OCI-LY7 (cell line): Measurements from ENCODE around the gene ADCY7. TPM values are rescaled to one million over a fixed set of nuclear protein-coding genes. Genes with fewer than 3 reads are reported as not detected.

Experiments
- BruUV-seq: library from RNA; stranded (reverse); fragments of 400-500 nt; replicated peaks from 2 replicates; lab custom pipeline; 2021; lab: Mats Ljungman, UMichigan
- CTCF ChIA-PET: fragments of 300-600 bp; sonication (Branson Sonifier 250); formaldehyde crosslinking; loops from one replicate; lab custom pipeline; 2022; ENCODE audit warnings: antibody characterized with exemption; ENCODE audit not compliant: unreplicated experiment; lab: Charles Lee
- POLR2A ChIA-PET: fragments of 300-600 bp; sonication (Branson Sonifier 250); formaldehyde crosslinking; loops from one replicate; lab custom pipeline; 2022; ENCODE audit warnings: antibody characterized with exemption; lab: Charles Lee
- DNase-seq: peaks from one replicate; pipeline ENCODE4 v3.0.0-alpha.2; 2015; ENCODE audit warnings: low spot score
- H2AFZ ChIP-seq: fragments of 200-600 bp; sonication (generic), shearing (Covaris generic); 2 replicates; pipeline ENCODE4 v1.6.1; 2014; ENCODE audit warnings: mild to moderate bottlenecking, antibody characterized with exemption, low read length, moderate library complexity
- H3K27ac ChIP-seq: fragments of 200-600 bp; sonication (generic); 2 replicates; pipeline ENCODE4 v1.5.1; 2014; ENCODE audit warnings: mixed run types, low read depth, mild to moderate bottlenecking, moderate library complexity, low read length, inconsistent platforms; ENCODE audit not compliant: poor library complexity, severe bottlenecking
- H3K36me3 ChIP-seq: fragments of 200-600 bp; sonication (generic); 2 replicates; pipeline ENCODE4 v1.6.1; 2014; ENCODE audit warnings: mild to moderate bottlenecking, antibody characterized with exemption, low read length, moderate library complexity, mixed read lengths; ENCODE audit not compliant: insufficient read depth
- H3K4me1 ChIP-seq: fragments of 200-600 bp; sonication (generic); 2 replicates; pipeline ENCODE4 v1.5.1; 2014; ENCODE audit warnings: mild to moderate bottlenecking, low read length; ENCODE audit not compliant: insufficient read depth, poor library complexity, severe bottlenecking
- H3K4me2 ChIP-seq: fragments of 200-600 bp; sonication (generic); 2 replicates; pipeline ENCODE4 v1.6.1; 2014; ENCODE audit warnings: mild to moderate bottlenecking, low read length
- H3K4me3 ChIP-seq: fragments of 200-600 bp; sonication (generic); 2 replicates; pipeline ENCODE4 v1.5.1; 2014; ENCODE audit warnings: mild to moderate bottlenecking, low read depth, low read length; ENCODE audit not compliant: poor library complexity, severe bottlenecking
- H3K79me2 ChIP-seq: fragments of 200-600 bp; sonication (generic); 2 replicates; pipeline ENCODE4 v1.6.1; 2016; ENCODE audit warnings: low read depth, mild to moderate bottlenecking, low read length, moderate library complexity, mixed read lengths; ENCODE audit not compliant: insufficient read depth
- H3K9me2 ChIP-seq: fragments of 200-600 bp; sonication (generic); 2 replicates; pipeline ENCODE4 v1.6.1; 2016; ENCODE audit warnings: mild to moderate bottlenecking, low read length, mixed read lengths; ENCODE audit not compliant: insufficient read depth
- H3K9me3 ChIP-seq: fragments of 200-600 bp; sonication (generic); 2 replicates; pipeline ENCODE4 v1.6.1; 2014; ENCODE audit warnings: mild to moderate bottlenecking, mixed run types, low read length, mixed read lengths
- H4K20me1 ChIP-seq: fragments of 200-600 bp; sonication (generic); 2 replicates; pipeline ENCODE4 v1.6.1; 2014; ENCODE audit warnings: mild to moderate bottlenecking, antibody characterized with exemption, low read length, moderate library complexity, mixed read lengths; ENCODE audit not compliant: insufficient read depth
- CTCF ChIP-seq: fragments of 200-600 bp; sonication (generic); conservative IDR thresholded peaks from 2 replicates; pipeline ENCODE4 v1.5.1; 2014; ENCODE audit warnings: mild to moderate bottlenecking, antibody characterized with exemption, low read length, moderate library complexity, mixed read lengths
- EZH2phosphoT487 ChIP-seq: fragments of 200-600 bp; sonication (generic); IDR thresholded peaks from 2 replicates; pipeline ENCODE4 v1.6.1; 2018; ENCODE audit warnings: low read depth, borderline replicate concordance, mild to moderate bottlenecking, mixed run types, antibody characterized with exemption, low read length, moderate library complexity, mixed read lengths
- intact Hi-C: fragments of 100-400 bp; cut with micrococcal nuclease; formaldehyde crosslinking; loops from one replicate; pipeline ENCODE4 v1.10.0; 2022; ENCODE audit not compliant: unreplicated experiment
- total RNA-seq, 2 experiments: library from RNA; depleted of rRNA in 1 of 2; stranded (reverse); fragments of >200 nt in 1 of 2; shearing (Covaris generic) in 1 of 2; gene quantifications; 2 replicates each; pipeline ENCODE4 v1.2.3, GENCODE V29; 2014 to 2022

ADCY7 gene
- total RNA-seq, 2 experiments from 2014 or later = 49.9 to 77.7 TPM

DNA sequence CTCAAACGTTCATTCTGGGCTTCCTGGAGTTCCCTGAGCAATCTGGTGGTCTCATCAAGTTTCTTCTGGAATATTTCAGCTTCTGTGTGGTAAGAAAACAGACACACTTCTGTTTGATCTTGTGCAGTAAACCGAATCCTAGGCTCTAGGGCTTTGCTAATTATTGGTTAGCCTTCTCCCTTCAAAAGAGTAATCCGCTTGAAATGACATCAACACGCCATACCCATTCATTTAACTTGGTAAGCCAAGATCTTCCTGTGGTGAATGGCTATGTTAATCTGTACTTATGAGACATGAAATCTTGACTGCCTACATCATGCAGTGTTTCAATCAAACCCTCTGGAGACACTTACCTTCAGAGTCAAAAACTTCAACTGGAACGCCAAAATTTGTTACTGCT, 54.0 kb downstream of the ADCY7 start:
- ChIA-PET POLR2A (no interaction called here), CTCF (no interaction called here)

GRCh38 chr16:50322333-50322732, 56.0 kb downstream of the ADCY7 start:
- no peak overlapping the region for H3K4me3 ChIP-seq
- POLR2A ChIA-PET = interaction anchor here (0.5 to 1.2 kb wide), 3 partner anchors 32 to 54 kb away, joined by 3 to 4 read pairs (median 3); no protein-coding TSS in a partner anchor
- H2AFZ ChIP-seq = no peak overlapping the region
- peaks cover 3% of the 10 kb centered on the region for H3K4me1 ChIP-seq
- H3K9me2 ChIP-seq = no peaks in the 10 kb centered on the region
- BruUV-seq = no TSS peak
- no peaks in the 10 kb centered on the region for H4K20me1 ChIP-seq
- H3K9me3 ChIP-seq = no peaks in the 10 kb centered on the region
- H3K27ac ChIP-seq = no peak overlapping the region
- no peak for DNase-seq
- no peak overlapping the region for H3K4me2 ChIP-seq
- TF ChIP-seq CTCF = no peak
- no peak for TF ChIP-seq EZH2phosphoT487
- peaks cover 97% of the 10 kb centered on the region for H3K36me3 ChIP-seq
- H3K79me2 ChIP-seq = no peaks in the 10 kb centered on the region
- intact Hi-C loops = loop anchor here (10.0 kb wide), 2 partner anchors 68 to 248 kb away; no protein-coding TSS in a partner anchor
- CTCF ChIA-PET = no interaction called here

More for the DNA sequence above, 54.0 kb downstream of the ADCY7 start:
- no peaks in the 10 kb centered on the region for H3K9me2 ChIP-seq
- H3K27ac ChIP-seq = no peak overlapping the region
- no peaks in the 10 kb centered on the region for H3K79me2 ChIP-seq
- no peaks in the 10 kb centered on the region for H3K4me1 ChIP-seq
- TF ChIP-seq EZH2phosphoT487 (no peak), CTCF (no peak)
- H2AFZ ChIP-seq = no peak overlapping the region
- H3K4me3 ChIP-seq = no peak overlapping the region
- intact Hi-C loops = loop anchor here (10.0 kb wide), 2 partner anchors 66 to 246 kb away; no protein-coding TSS in a partner anchor
- peaks cover 98% of the 10 kb centered on the region for H3K36me3 ChIP-seq
- H3K9me3 ChIP-seq = no peaks in the 10 kb centered on the region
- H4K20me1 ChIP-seq = no peaks in the 10 kb centered on the region
- BruUV-seq = no TSS peak
- DNase-seq = no peak
- no peak overlapping the region for H3K4me2 ChIP-seq

- Histone ChIP-seq H3K4me1 (peaks cover 6% of the 10 kb centered on the region), H4K20me1 (no peaks in the 10 kb centered on the region), H2AFZ (no peak overlapping the region), H3K9me2 (no peaks in the 10 kb centered on the region), H3K79me2 (no peaks in the 10 kb centered on the region), H3K27ac (no peak overlapping the region), H3K4me3 (no peak overlapping the region), H3K4me2 (no peak overlapping the region), H3K36me3 (peaks cover 97% of the 10 kb centered on the region), H3K9me3 (no peaks in the 10 kb centered on the region)
- no TSS peak for BruUV-seq
- TF ChIP-seq CTCF (peak; percentile 64), EZH2phosphoT487 (no peak)
- POLR2A ChIA-PET = interaction anchor here (0.6 kb wide), 1 partner anchor 270 kb away, joined by 3 read pairs; no protein-coding TSS in a partner anchor
- no peak for DNase-seq
- intact Hi-C loops = loop anchor here (10.0 kb wide), 2 partner anchors 69 to 249 kb away; no protein-coding TSS in a partner anchor
- CTCF ChIA-PET = no interaction called here
Observed at GRCh38 chr16:50323335-50324011, 57.1 kb downstream of the ADCY7 start.
